Neutrophil (primary cell): ENCODE measurements around the gene POLD3.

Experiments used
- H3K27ac ChIP-seq: fragments of 200-600 bp; sonication (generic); 2 replicates; pipeline ENCODE4 v1.5.1; 2016; ENCODE audit warnings: mild to moderate bottlenecking, moderate library complexity
- H3K27me3 ChIP-seq: fragments of 200-600 bp; sonication (generic); 2 replicates; pipeline ENCODE4 v1.6.0; 2016; ENCODE audit warnings: mild to moderate bottlenecking
- H3K36me3 ChIP-seq: fragments of 200-600 bp; sonication (generic); 2 replicates; pipeline ENCODE4 v1.5.1; 2017
- H3K4me1 ChIP-seq, 2 experiments: fragments of 200-600 bp in 1 of 2; sonication (generic) in 1 of 2; 1 replicate in 1 of 2; 2 replicates in 1 of 2; pipeline versions ENCODE4 v1.5.1 to v1.6.1; 2013 to 2016; ENCODE audit warnings: low read depth in 1 of 2, low read length in 1 of 2, mild to moderate bottlenecking in 1 of 2, moderate library complexity in 1 of 2; ENCODE audit not compliant: control insufficient read depth in 1 of 2, insufficient read depth in 1 of 2
- H3K4me3 ChIP-seq, 2 experiments: fragments of 200-600 bp in 1 of 2; sonication (generic) in 1 of 2; 1 replicate in 1 of 2; 2 replicates in 1 of 2; pipeline ENCODE4 v1.5.1; 2013 to 2016; ENCODE audit warnings: low read depth in 1 of 2, low read length in 1 of 2, mild to moderate bottlenecking in 1 of 2, moderate library complexity in 1 of 2
- H3K9me3 ChIP-seq: fragments of 200-600 bp; sonication (generic); 2 replicates; pipeline ENCODE4 v1.5.1; 2016
- CTCF ChIP-seq: fragments of 200-600 bp; sonication (generic); IDR thresholded peaks from 2 replicates; pipeline ENCODE4 v1.5.1; 2016; ENCODE audit warnings: antibody characterized with exemption

POLD3 gene

GRCh38 chr11:74557526-74557925 lies 34.9 kb upstream of the POLD3 start:
- H3K4me1 ChIP-seq: no peaks in the 10 kb centered on the region
- H3K4me3 ChIP-seq: no peak overlapping the region
- no peaks in the 10 kb centered on the region for H3K9me3 ChIP-seq
- H3K36me3 ChIP-seq: no peaks in the 10 kb centered on the region
- H3K27me3 ChIP-seq: no peaks in the 10 kb centered on the region
- no peak for TF ChIP-seq CTCF
- no peak overlapping the region for H3K27ac ChIP-seq

- Histone ChIP-seq H3K4me3 (no peak overlapping the region), H3K9me3 (no peaks in the 10 kb centered on the region), H3K4me1 (no peaks in the 10 kb centered on the region), H3K27ac (no peak overlapping the region), H3K27me3 (no peaks in the 10 kb centered on the region), H3K36me3 (no peaks in the 10 kb centered on the region)
- no peak for TF ChIP-seq CTCF
These were observed 33.1 kb upstream of the POLD3 start for GRCh38 chr11:74559110-74559933.

DNA sequence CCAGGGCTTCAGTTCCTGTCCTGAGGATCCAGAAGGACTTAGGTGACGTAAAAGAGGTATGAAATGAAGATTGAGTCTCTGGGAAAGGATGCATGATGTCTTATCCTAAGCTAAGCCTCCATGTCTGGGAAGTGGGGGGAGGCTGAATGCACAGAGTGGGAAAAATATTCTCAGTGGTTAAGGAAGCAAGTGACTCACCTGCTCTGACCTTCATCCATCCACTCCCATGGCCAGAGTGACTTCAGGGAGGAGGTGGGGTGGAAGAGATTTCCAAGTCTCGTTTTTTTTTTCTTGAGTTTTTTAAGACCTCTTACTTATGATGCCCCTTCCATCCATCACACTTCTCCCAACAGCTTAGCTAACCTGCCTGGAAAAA lies 32.5 kb upstream of the POLD3 start:
- Histone ChIP-seq H3K9me3 (no peaks in the 10 kb centered on the region), H3K27ac (no peak overlapping the region), H3K4me3 (no peak overlapping the region), H3K27me3 (no peaks in the 10 kb centered on the region), H3K4me1 (no peaks in the 10 kb centered on the region), H3K36me3 (no peaks in the 10 kb centered on the region)
- no peak for TF ChIP-seq CTCF

DNA sequence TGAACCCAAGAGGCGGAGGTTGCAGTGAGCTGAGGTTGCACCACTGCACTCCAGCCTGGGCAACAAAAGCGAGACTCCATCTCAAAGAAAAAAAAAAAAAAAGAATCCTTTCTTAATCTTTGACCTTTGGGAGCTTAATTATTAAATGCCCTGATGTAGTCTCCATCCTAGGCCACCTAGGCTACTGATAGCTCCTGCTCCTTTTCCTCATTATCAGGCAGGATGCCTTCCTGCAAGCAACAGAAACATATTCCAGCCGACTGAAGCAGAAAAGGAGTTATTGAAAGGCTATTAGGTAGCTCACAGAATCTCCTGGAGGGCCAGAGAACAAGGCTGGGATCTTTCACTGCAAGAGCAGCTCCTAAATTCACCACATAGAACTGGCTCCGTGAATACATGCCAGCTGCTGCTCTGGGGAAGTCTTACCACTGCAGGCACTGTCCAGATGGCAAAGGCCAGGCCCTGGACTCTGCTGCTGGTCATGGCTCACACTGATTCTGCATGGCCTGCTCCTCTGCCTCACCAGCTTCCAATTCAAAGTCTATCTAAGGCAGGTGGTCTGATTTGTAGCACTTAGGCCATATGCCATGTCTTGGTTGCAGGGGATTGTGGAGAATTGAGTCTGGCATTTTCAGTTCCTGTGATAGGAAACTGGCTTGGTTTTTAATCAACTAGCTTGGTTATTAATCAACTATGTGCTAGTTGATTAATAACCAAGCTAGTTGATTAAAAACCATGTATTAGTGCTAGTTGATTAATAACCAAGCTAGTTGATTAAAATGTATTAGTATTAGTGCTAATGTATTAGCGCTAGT lies 26.0 kb upstream of the POLD3 start:
- Histone ChIP-seq H3K4me1 (no peaks in the 10 kb centered on the region), H3K9me3 (no peaks in the 10 kb centered on the region), H3K36me3 (no peaks in the 10 kb centered on the region), H3K4me3 (no peak overlapping the region), H3K27ac (no peak overlapping the region), H3K27me3 (no peaks in the 10 kb centered on the region)
- no peak for TF ChIP-seq CTCF

DNA sequence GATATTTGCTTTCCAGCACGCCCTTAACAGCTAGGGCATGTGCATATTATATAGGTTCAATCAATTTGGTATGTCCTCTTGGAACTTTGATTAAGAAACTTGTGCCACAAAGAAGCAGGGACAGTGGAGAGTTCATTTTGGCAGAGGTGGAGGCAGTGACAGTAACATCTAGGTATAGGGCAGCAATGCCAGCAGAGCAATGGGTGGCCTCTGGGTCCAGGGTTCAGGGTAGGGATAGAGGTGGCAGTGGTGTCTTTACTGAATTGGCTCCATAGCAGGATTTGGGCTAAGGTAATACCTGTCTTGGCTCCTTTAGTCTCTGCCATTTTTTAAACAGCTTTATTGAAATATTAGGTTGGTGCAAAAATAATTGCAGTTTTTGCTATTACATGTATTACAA lies 24.4 kb upstream of the POLD3 start:
- Histone ChIP-seq H3K9me3 (no peaks in the 10 kb centered on the region), H3K4me3 (no peak overlapping the region), H3K27ac (no peak overlapping the region), H3K36me3 (no peaks in the 10 kb centered on the region), H3K27me3 (no peaks in the 10 kb centered on the region), H3K4me1 (no peaks in the 10 kb centered on the region)
- no peak for TF ChIP-seq CTCF
